Measurements from ENCODE around the gene ZNF695.

Gene ZNF695

DNA sequence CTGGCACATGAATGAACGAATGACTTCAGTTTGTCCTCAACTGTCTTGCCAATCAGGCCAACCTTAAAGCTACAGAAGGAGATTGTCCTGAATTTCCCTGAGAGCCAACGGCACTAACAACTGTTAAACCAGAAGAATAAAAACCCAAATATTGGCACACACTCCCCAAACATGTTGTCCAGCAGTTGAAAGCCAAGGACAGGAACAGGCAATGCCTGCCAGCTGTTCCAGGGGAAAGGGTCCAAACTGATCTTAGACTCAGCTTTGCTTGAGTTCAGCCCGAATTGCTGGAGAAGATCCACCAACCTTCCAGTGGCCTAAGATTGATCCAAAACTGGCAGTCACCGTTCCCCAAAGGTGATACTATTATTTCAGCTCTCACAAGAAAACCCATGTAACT, 53.7 kb downstream of the ZNF695 start:
- no peak for DNase-seq

- DNase-seq = no peak
These were observed 56.4 kb downstream of the ZNF695 start for GRCh38 chr1:246951413-246951812.

DNA sequence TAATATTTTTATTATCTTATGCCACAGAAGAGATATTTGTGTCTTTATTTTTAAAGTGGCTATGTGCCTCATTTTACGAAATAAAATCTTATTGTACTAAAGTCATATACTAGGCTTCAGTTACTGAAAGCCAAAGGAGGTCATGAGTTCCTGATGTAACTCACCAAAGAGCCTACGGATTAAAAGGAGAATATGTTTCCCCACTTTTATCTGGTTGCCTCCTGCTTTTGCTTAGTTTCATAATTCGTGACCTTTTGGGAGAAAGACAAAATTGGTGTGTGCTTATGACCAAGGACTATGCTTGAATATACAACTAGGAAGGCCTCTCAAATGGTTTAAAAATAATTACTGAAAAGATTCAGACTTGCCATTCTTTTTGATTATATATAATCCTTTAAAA, 57.9 kb downstream of the ZNF695 start:
- DNase-seq = no peak

DNA sequence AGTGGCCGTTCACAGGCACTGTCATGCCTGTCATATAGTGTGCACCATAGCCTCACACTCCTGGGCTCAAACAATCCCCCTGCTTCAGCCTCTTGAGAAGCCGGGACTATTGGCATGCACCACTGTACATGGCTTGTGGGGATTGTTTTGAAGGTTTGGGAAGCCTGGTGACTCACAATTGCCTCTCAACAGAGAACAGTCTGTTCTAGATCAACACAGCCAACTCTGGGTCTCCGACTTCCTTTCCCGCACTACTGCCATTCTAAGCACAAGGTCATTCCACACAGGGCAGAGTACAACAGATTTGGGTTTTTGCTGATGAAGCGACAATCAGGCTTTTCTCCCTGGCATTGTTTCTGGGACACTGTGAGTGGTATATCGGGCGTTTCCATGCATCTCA, 60.6 kb downstream of the ZNF695 start:
- DNase-seq = no peak

DNA sequence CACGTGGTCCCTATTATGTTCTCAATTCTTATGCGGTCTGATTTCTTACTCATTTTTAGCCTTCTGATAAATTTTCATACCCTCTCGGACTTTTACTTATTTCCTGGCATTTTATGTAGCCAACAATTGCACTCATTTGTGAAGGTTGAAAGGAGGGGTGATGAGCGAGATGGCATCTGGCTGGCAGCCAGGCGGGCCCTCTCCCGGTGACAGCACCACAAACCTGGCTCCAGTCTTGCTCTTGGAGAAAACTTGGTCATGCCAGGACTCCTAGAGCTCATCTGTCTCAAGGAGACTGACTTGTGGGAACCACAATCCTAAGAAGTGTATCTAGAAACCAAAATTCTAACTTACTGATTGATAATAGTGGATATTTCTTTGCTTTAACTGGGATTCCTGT, 61.5 kb downstream of the ZNF695 start:
- DNase-seq = no peak

Measured in NCI-H1105 (cell line).